Measurements from ENCODE around the gene EIF5. TPM values are rescaled to one million over a fixed set of nuclear protein-coding genes. Genes with fewer than 3 reads are reported as not detected.

EIF5 gene
- total RNA-seq, 1 experiment from 2014 or later, result 238 TPM

GRCh38 chr14:103388664-103389063 is 54.6 kb downstream of the EIF5 start (continued):
- TF ChIP-seq ZBTB33 (IDR thresholded peaks at IDR 0.05; ENCODE audit: extremely low read depth, insufficient replicate concordance, low read length) (no peak), ATF3 (IDR thresholded peaks at IDR 0.05) (no peak)

GRCh38 chr14:103390605-103391004 is 56.6 kb downstream of the EIF5 start:
- BruUV-seq (replicated peaks), result no TSS peak
- intact Hi-C loops (cut with micrococcal nuclease), result loop anchor here (5.0 kb wide), 1 partner anchor 93 kb away; no protein-coding TSS in a partner anchor
- no peaks in the 10 kb centered on the region for H3K9me2 ChIP-seq (ENCODE audit: insufficient read depth)

More at GRCh38 chr14:103390605-103391004, 56.6 kb downstream of the EIF5 start:
- CTCF ChIA-PET, result interaction anchor here (0.6 to 2.2 kb wide), 19 partner anchors 9 to 316 kb away, joined by 3 to 20 read pairs (median 4); partner anchors contain the start of gene EIF5
- Histone ChIP-seq H3K36me3 (ENCODE audit: control insufficient read depth in 1 of 2, insufficient read depth in 2 of 2, low read length in 2 of 2) (no peaks in the 10 kb centered on the region), H3K4me2 (ENCODE audit: low read length) (no peak overlapping the region), H3K27me3 (ENCODE audit: insufficient read depth, low read length) (no peaks in the 10 kb centered on the region), H3K4me3 (replicated peaks in 1 of 2; ENCODE audit: low read depth in 1 of 2, low read length in 2 of 2) (no peak overlapping the region), H3K27ac (ENCODE audit: low read depth, low read length) (no peak overlapping the region; the same call in 1 of the 2 replicates), H3K79me2 (ENCODE audit: insufficient read depth, low read length) (peaks cover 99% of the 10 kb centered on the region), H3K4me1 (ENCODE audit: control insufficient read depth in 1 of 2, insufficient read depth in 2 of 2, low read length in 2 of 2) (peaks cover 21 to 29% of the 10 kb centered on the region in 2 experiments), H4K20me1 (ENCODE audit: insufficient read depth) (peaks cover 22% of the 10 kb centered on the region; the same call in 1 of the 2 replicates), H2AFZ (ENCODE audit: low read depth, low read length, poor library complexity, severe bottlenecking) (no peak overlapping the region), H3K9ac (ENCODE audit: low read length) (no peak overlapping the region), H3K9me3 (ENCODE audit: control insufficient read depth in 1 of 2, insufficient read depth in 1 of 2, low read depth in 1 of 2, low read length in 2 of 2) (no peaks in the 10 kb centered on the region)
- DNase-seq (ENCODE audit: low read depth, low spot score) (no peak), ATAC-seq (peak; percentile 29; the same call in 1 of the 2 replicates)
- TF ChIP-seq POLR2AphosphoS5 (IDR thresholded peaks at IDR 0.05; ENCODE audit: low read depth, low read length) (no peak), FOSL1 (IDR thresholded peaks at IDR 0.05; ENCODE audit: low read depth) (no peak), EZH2 (IDR thresholded peaks at IDR 0.05) (no peak), MAX (IDR thresholded peaks at IDR 0.05) (no peak), YY1 (IDR thresholded peaks at IDR 0.05; ENCODE audit: extremely low read depth, insufficient replicate concordance, low read depth, low read length) (no peak), CBX3 (IDR thresholded peaks at IDR 0.05; ENCODE audit: low read depth) (no peak), CEBPB (IDR thresholded peaks at IDR 0.05; ENCODE audit: low read depth) (no peak), ZNF274 (IDR thresholded peaks at IDR 0.05; ENCODE audit: low read depth, low read length) (no peak), RAD21 (IDR thresholded peaks at IDR 0.05; ENCODE audit: low read depth) (no peak), ZBTB33 (IDR thresholded peaks at IDR 0.05; ENCODE audit: extremely low read depth, insufficient replicate concordance, low read length) (no peak), ZFX (IDR thresholded peaks at IDR 0.05) (no peak), EZH2phosphoT487 (IDR thresholded peaks at IDR 0.05; ENCODE audit: borderline replicate concordance) (no peak), POLR2A (IDR thresholded peaks at IDR 0.05; ENCODE audit: borderline replicate concordance, extremely low read depth, insufficient read depth, insufficient read length) (no peak), REST (IDR thresholded peaks at IDR 0.05; ENCODE audit: low read depth) (no peak), ATF3 (IDR thresholded peaks at IDR 0.05) (no peak), ELF1 (IDR thresholded peaks at IDR 0.05; ENCODE audit: borderline replicate concordance, low read depth) (no peak)
- POLR2A ChIA-PET, result interaction anchor here (1.4 to 1.6 kb wide), 2 partner anchors 10 to 57 kb away, joined by 4 to 8 read pairs; partner anchors contain the start of gene EIF5
- RAD21 ChIA-PET (ENCODE audit: low non-redundant PET in 1 of 2, low total read pairs in 2 of 2, uncharacterized antibody in 2 of 2, unreplicated experiment in 2 of 2), result interaction anchor here (0.6 to 0.7 kb wide), 2 partner anchors 111 to 1074 kb away, joined by 3 to 4 read pairs; no protein-coding TSS in a partner anchor

All from HCT116 (cell line).